HG02970 (cell line): ENCODE measurements around the gene ISG15.
A peak's percentile ranks its signal among the peaks of the same experiment; 100 is the strongest.
"Not testable (repeated sequence)": the region's sequence is repeated elsewhere in the genome, so short reads cannot be mapped to it uniquely, and the experiment has no call there.

Source experiments
- ATAC-seq: cut with Tn5 transposase; IDR thresholded peaks from one replicate; pipeline ENCODE4 v1.9.1; 2021; ENCODE audit warnings: mild to moderate bottlenecking, moderate library complexity, moderate number of reproducible peaks; ENCODE audit not compliant: unreplicated experiment, low FRiP score

ISG15 gene

GRCh38 chr1:992362-992761 lies 20.9 kb upstream of the ISG15 start:
- ATAC-seq, result no peak

- ATAC-seq, result no peak
Observed at GRCh38 chr1:993379-993995, 19.8 kb upstream of the ISG15 start.

GRCh38 chr1:994546-994945 lies 18.8 kb upstream of the ISG15 start:
- ATAC-seq, result not testable (repeated sequence)

- no peak for ATAC-seq
Observed at GRCh38 chr1:995665-996633, 17.3 kb upstream of the ISG15 start.

- ATAC-seq, result no peak
Observed at GRCh38 chr1:996851-997712, 16.2 kb upstream of the ISG15 start.

- ATAC-seq, result no peak
Observed at GRCh38 chr1:997713-997992, 15.6 kb upstream of the ISG15 start.

GRCh38 chr1:997993-998744 lies 15.1 kb upstream of the ISG15 start:
- ATAC-seq, result no peak

- ATAC-seq, result no peak
Observed at GRCh38 chr1:998745-998994, 14.6 kb upstream of the ISG15 start.

GRCh38 chr1:998995-999724 lies 14.1 kb upstream of the ISG15 start:
- ATAC-seq, result no peak

- peak; percentile 34 for ATAC-seq
Observed at GRCh38 chr1:999725-1000356, 13.5 kb upstream of the ISG15 start, which contains the start of gene HES4. HES4 (minus strand) TSS chr1:1000097; CDS start chr1:999973, 124 bp downstream.

GRCh38 chr1:1000357-1001056 lies 12.8 kb upstream of the ISG15 start:
- ATAC-seq, result no peak

- no peak for ATAC-seq
Observed at GRCh38 chr1:1001057-1001783, 12.1 kb upstream of the ISG15 start.

GRCh38 chr1:1003618-1004419 lies 9.5 kb upstream of the ISG15 start:
- ATAC-seq, result no peak

- no peak for ATAC-seq
Observed at GRCh38 chr1:1004420-1004779, 8.9 kb upstream of the ISG15 start.

- ATAC-seq, result no peak
Observed at GRCh38 chr1:1004780-1005697, 8.3 kb upstream of the ISG15 start.

GRCh38 chr1:1005774-1006304 lies 7.5 kb upstream of the ISG15 start:
- ATAC-seq, result no peak
